Stimulated activated CD4-positive, alpha-beta T cell treated with anti-CD3 and anti-CD28 coated beads, Interleukin-12 subunit alpha, Interleukin-12 subunit beta, amount 100 ng/mL, for 48 hours (primary cell): ENCODE results near the gene MRPS2.
A peak's percentile ranks its signal among the peaks of the same experiment; 100 is the strongest.
"Not testable (repeated sequence)": the region's sequence is repeated elsewhere in the genome, so short reads cannot be mapped to it uniquely, and the experiment has no call there.

Source experiments
- DNase-seq, 3 donors: peaks; one replicate each; pipeline ENCODE4 v3.0.0-alpha.2; 2020; ENCODE audit warnings: low read depth in 2 of 3, low spot score in 1 of 3

The MRPS2 gene

GRCh38 chr9:135500525-135501260 is at the start of gene MRPS2:
TSS of gene MRPS2 (plus strand) at chr9:135500682. CDS start at chr9:135500711, 29 bp downstream.
- DNase-seq = peak; percentile 67 to 83 (median 73)

GRCh38 chr9:135450956-135451355 is 49.5 kb upstream of the MRPS2 start:
- no peak for DNase-seq

- DNase-seq = not testable (repeated sequence)
Observed at GRCh38 chr9:135451909-135452308, 48.6 kb upstream of the MRPS2 start.

GRCh38 chr9:135454737-135455136 is 45.7 kb upstream of the MRPS2 start:
- no peak for DNase-seq

- DNase-seq = no peak
Observed at GRCh38 chr9:135455401-135456030, 45.0 kb upstream of the MRPS2 start.

GRCh38 chr9:135456436-135457104 is 43.9 kb upstream of the MRPS2 start:
- no peak for DNase-seq

- DNase-seq = not testable (repeated sequence)
Observed at GRCh38 chr9:135458478-135458877, 42.0 kb upstream of the MRPS2 start.

GRCh38 chr9:135461936-135462335 is 38.5 kb upstream of the MRPS2 start:
- no peak for DNase-seq

GRCh38 chr9:135463140-135463539 is 37.3 kb upstream of the MRPS2 start:
- DNase-seq = no peak

- DNase-seq = no peak
Observed at GRCh38 chr9:135464181-135464580, 36.3 kb upstream of the MRPS2 start.

- peak; percentile 37 to 56 (median 55) for DNase-seq
Observed at GRCh38 chr9:135468854-135469521, 31.5 kb upstream of the MRPS2 start.

- DNase-seq = no peak
Observed at GRCh38 chr9:135471791-135472640, 28.5 kb upstream of the MRPS2 start.

GRCh38 chr9:135473972-135474543 is 26.4 kb upstream of the MRPS2 start:
- no peak for DNase-seq

- DNase-seq = peak in 1 of 3 donors; percentile 16
Observed at GRCh38 chr9:135474915-135475314, 25.6 kb upstream of the MRPS2 start.

GRCh38 chr9:135476561-135477355 is 23.7 kb upstream of the MRPS2 start:
- DNase-seq = no peak

GRCh38 chr9:135478191-135478590 is 22.3 kb upstream of the MRPS2 start:
- no peak for DNase-seq

- DNase-seq = no peak
Observed at GRCh38 chr9:135478829-135479468, 21.5 kb upstream of the MRPS2 start.

- no peak for DNase-seq
Observed at GRCh38 chr9:135479469-135480052, 20.9 kb upstream of the MRPS2 start, which contains the start of gene PPP1R26. TSS of gene PPP1R26 (plus strand) at chr9:135479782. CDS start at chr9:135484511, 4,729 bp downstream.
